RWPE2 (cell line): ENCODE measurements around the gene DGKD.
A peak's percentile ranks its signal among the peaks of the same experiment; 100 is the strongest.

Source experiments
- ATAC-seq: fragments of 200-7000 bp; cut with Tn5 transposase; 3 replicates; pipeline ENCODE4 v1.9.1; 2021; ENCODE audit warnings: low read depth
- DNase-seq: peaks from one replicate; pipeline ENCODE4 v3.0.0-alpha.2; 2020; ENCODE audit warnings: low spot score
- H3K27ac ChIP-seq: fragments of 450-650 bp; 2 replicates; pipeline ENCODE4 v1.5.1; 2017; ENCODE audit warnings: mild to moderate bottlenecking; ENCODE audit not compliant: poor library complexity, severe bottlenecking
- H3K27me3 ChIP-seq: fragments of 250-450 bp; sonication (Bioruptor Pico); 2 replicates; pipeline ENCODE4 v1.5.1; 2021; ENCODE audit warnings: mild to moderate bottlenecking, moderate library complexity; ENCODE audit not compliant: insufficient read depth, poor library complexity, severe bottlenecking
- H3K36me3 ChIP-seq: fragments of 250-450 bp; sonication (Bioruptor Pico); 2 replicates; pipeline ENCODE4 v1.5.1; 2020; ENCODE audit warnings: low read depth, mild to moderate bottlenecking, moderate library complexity
- H3K4me1 ChIP-seq: fragments of 250-450 bp; sonication (Bioruptor Pico); 2 replicates; pipeline ENCODE4 v1.5.1; 2021; ENCODE audit warnings: mild to moderate bottlenecking, moderate library complexity; ENCODE audit not compliant: insufficient read depth, poor library complexity, severe bottlenecking
- H3K4me3 ChIP-seq: fragments of 250-450 bp; sonication (Bioruptor Pico); 2 replicates; pipeline ENCODE4 v1.5.1; 2021; ENCODE audit warnings: mild to moderate bottlenecking, moderate library complexity; ENCODE audit not compliant: severe bottlenecking
- H3K9me3 ChIP-seq: fragments of 250-450 bp; sonication (Bioruptor Pico); 2 replicates; pipeline ENCODE4 v1.5.1; 2021; ENCODE audit warnings: mild to moderate bottlenecking, moderate library complexity; ENCODE audit not compliant: severe bottlenecking
- TF ChIP-seq, protein P1 (sequence below): fragments of 450-650 bp; IDR thresholded peaks from one replicate; pipeline ENCODE4 v1.5.1; 2017; ENCODE audit warnings: mild to moderate bottlenecking, moderate library complexity; ENCODE audit not compliant: poor library complexity, severe bottlenecking

Gene DGKD

GRCh38 chr2:233499928-233500327, 145.6 kb downstream of the DGKD start:
- no peak for ATAC-seq
- H3K36me3 ChIP-seq = peaks cover 79% of the 10 kb centered on the region
- no peak overlapping the region for H3K27ac ChIP-seq

GRCh38 chr2:233501198-233502076, 147.1 kb downstream of the DGKD start:
- TF ChIP-seq, protein P1, sequence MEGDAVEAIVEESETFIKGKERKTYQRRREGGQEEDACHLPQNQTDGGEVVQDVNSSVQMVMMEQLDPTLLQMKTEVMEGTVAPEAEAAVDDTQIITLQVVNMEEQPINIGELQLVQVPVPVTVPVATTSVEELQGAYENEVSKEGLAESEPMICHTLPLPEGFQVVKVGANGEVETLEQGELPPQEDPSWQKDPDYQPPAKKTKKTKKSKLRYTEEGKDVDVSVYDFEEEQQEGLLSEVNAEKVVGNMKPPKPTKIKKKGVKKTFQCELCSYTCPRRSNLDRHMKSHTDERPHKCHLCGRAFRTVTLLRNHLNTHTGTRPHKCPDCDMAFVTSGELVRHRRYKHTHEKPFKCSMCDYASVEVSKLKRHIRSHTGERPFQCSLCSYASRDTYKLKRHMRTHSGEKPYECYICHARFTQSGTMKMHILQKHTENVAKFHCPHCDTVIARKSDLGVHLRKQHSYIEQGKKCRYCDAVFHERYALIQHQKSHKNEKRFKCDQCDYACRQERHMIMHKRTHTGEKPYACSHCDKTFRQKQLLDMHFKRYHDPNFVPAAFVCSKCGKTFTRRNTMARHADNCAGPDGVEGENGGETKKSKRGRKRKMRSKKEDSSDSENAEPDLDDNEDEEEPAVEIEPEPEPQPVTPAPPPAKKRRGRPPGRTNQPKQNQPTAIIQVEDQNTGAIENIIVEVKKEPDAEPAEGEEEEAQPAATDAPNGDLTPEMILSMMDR = no peak
- Histone ChIP-seq H3K9me3 (peaks cover 16% of the 10 kb centered on the region), H3K27ac (no peak overlapping the region), H3K4me1 (no peaks in the 10 kb centered on the region), H3K27me3 (no peaks in the 10 kb centered on the region), H3K36me3 (peaks cover 83% of the 10 kb centered on the region), H3K4me3 (no peak overlapping the region)
- ATAC-seq (peak; percentile 29; the same call in 1 of the 3 replicates), DNase-seq (no peak)

More at GRCh38 chr2:233499928-233500327, 145.6 kb downstream of the DGKD start:
- Histone ChIP-seq H3K27me3 (no peaks in the 10 kb centered on the region), H3K9me3 (peaks cover 16% of the 10 kb centered on the region), H3K4me3 (no peak overlapping the region), H3K4me1 (no peaks in the 10 kb centered on the region)
- no peak for DNase-seq
- TF ChIP-seq, protein P1 = no peak

DNA sequence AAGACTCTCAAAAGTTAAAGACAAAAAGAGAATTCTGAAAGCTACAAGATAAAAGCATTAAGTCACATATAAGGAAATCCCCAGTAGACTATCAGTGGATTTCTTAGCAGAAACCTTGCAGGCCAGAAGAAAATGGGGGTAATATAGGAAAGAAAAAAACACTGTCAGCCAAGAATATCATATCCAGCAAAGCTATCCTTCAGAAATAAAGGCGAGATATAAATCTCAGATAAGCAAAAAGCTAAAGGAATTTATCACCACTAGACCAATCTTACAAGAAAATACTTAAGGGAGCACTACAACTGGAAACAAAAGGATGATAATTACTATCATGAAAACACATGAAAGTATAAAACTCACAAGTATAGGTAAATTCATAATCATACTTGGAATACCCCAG, 149.2 kb downstream of the DGKD start:
- Histone ChIP-seq H3K9me3 (peaks cover 16% of the 10 kb centered on the region), H3K27me3 (no peaks in the 10 kb centered on the region), H3K4me1 (no peaks in the 10 kb centered on the region), H3K27ac (no peak overlapping the region), H3K4me3 (no peak overlapping the region), H3K36me3 (peaks cover 81% of the 10 kb centered on the region)
- TF ChIP-seq, protein P1 = no peak
- no peak for DNase-seq
- ATAC-seq = no peak

- Histone ChIP-seq H3K9me3 (peaks cover 16% of the 10 kb centered on the region), H3K27me3 (no peaks in the 10 kb centered on the region), H3K27ac (no peak overlapping the region), H3K4me3 (no peak overlapping the region), H3K4me1 (no peaks in the 10 kb centered on the region), H3K36me3 (peaks cover 82% of the 10 kb centered on the region)
- DNase-seq (no peak), ATAC-seq (no peak)
- TF ChIP-seq, protein P1 = no peak
Observed at GRCh38 chr2:233503947-233504637, 149.8 kb downstream of the DGKD start.
